Fibroblast of the aortic adventitia (primary cell): Measurements from ENCODE around the gene SLC2A14. TPM values are rescaled to one million over a fixed set of nuclear protein-coding genes. Genes with fewer than 3 reads are reported as not detected.
A peak's percentile ranks its signal among the peaks of the same experiment; 100 is the strongest.
"Not testable (repeated sequence)": the region's sequence is repeated elsewhere in the genome, so short reads cannot be mapped to it uniquely, and the experiment has no call there.

Experiments used
- DNase-seq: peaks from one replicate; pipeline ENCODE4 v3.0.0-alpha.2; 2010; ENCODE audit warnings: low read depth
- H3K4me3 ChIP-seq: 2 replicates; pipeline ENCODE4 v1.5.1; 2011; ENCODE audit warnings: low read depth, mild to moderate bottlenecking, control low read depth, low read length, moderate library complexity
- CTCF ChIP-seq: IDR thresholded peaks from 2 replicates; pipeline ENCODE4 v1.5.1; 2011; ENCODE audit warnings: mild to moderate bottlenecking, low read length, control low read depth, inconsistent platforms; ENCODE audit not compliant: insufficient read depth
- total RNA-seq: library from RNA; depleted of rRNA; stranded (reverse); fragments of >200 nt; gene quantifications from 2 replicates; pipeline ENCODE4 v1.2.3, GENCODE V29; 2012; ENCODE audit warnings: low replicate concordance

Gene SLC2A14
- total RNA-seq, 1 donor: not detected

- peak; percentile 15 for DNase-seq
- H3K4me3 ChIP-seq: no peak overlapping the region
- TF ChIP-seq CTCF: no peak
Measured at GRCh38 chr12:7857971-7858370, 14.7 kb downstream of the SLC2A14 start.

GRCh38 chr12:7856516-7856915, 16.2 kb downstream of the SLC2A14 start:
- no peak for TF ChIP-seq CTCF
- no peak overlapping the region for H3K4me3 ChIP-seq
- DNase-seq: no peak

- DNase-seq: peak; percentile 8
- no peak overlapping the region for H3K4me3 ChIP-seq
- TF ChIP-seq CTCF: no peak
Measured at GRCh38 chr12:7853557-7853956, 19.2 kb downstream of the SLC2A14 start.

GRCh38 chr12:7851622-7852081, 21.1 kb downstream of the SLC2A14 start:
- DNase-seq, H3K4me3 ChIP-seq: not testable (repeated sequence)

GRCh38 chr12:7850099-7850498, 22.6 kb downstream of the SLC2A14 start:
- not testable (repeated sequence) for H3K4me3 ChIP-seq, DNase-seq

GRCh38 chr12:7848098-7848422, 24.7 kb downstream of the SLC2A14 start:
- H3K4me3 ChIP-seq, DNase-seq: not testable (repeated sequence)

GRCh38 chr12:7847226-7848097, 25.3 kb downstream of the SLC2A14 start:
- peak; percentile 63 for DNase-seq
- H3K4me3 ChIP-seq: not testable (repeated sequence)

GRCh38 chr12:7844116-7844515, 28.6 kb downstream of the SLC2A14 start:
- peak; percentile 43 for DNase-seq
- no peak overlapping the region for H3K4me3 ChIP-seq
- TF ChIP-seq CTCF: no peak

- DNase-seq, H3K4me3 ChIP-seq: not testable (repeated sequence)
Measured at GRCh38 chr12:7843583-7843982, 29.1 kb downstream of the SLC2A14 start.

GRCh38 chr12:7843149-7843548, 29.6 kb downstream of the SLC2A14 start:
- DNase-seq, H3K4me3 ChIP-seq: not testable (repeated sequence)

GRCh38 chr12:7842444-7842843, 30.3 kb downstream of the SLC2A14 start:
- DNase-seq, H3K4me3 ChIP-seq: not testable (repeated sequence)

- DNase-seq: not testable (repeated sequence)
Measured at GRCh38 chr12:7839848-7840247, 32.9 kb downstream of the SLC2A14 start.

GRCh38 chr12:7839226-7839625, 33.5 kb downstream of the SLC2A14 start:
- H3K4me3 ChIP-seq: not testable (repeated sequence)
- DNase-seq: peak; percentile 40

More at GRCh38 chr12:7839848-7840247, 32.9 kb downstream of the SLC2A14 start:
- H3K4me3 ChIP-seq: not testable (repeated sequence)
